ENCODE data around the gene LSM14B. TPM values are rescaled to one million over a fixed set of nuclear protein-coding genes. Genes with fewer than 3 reads are reported as not detected.

Gene LSM14B
- total RNA-seq, 1 donor from 2014 or later, result 67.8 TPM

DNA sequence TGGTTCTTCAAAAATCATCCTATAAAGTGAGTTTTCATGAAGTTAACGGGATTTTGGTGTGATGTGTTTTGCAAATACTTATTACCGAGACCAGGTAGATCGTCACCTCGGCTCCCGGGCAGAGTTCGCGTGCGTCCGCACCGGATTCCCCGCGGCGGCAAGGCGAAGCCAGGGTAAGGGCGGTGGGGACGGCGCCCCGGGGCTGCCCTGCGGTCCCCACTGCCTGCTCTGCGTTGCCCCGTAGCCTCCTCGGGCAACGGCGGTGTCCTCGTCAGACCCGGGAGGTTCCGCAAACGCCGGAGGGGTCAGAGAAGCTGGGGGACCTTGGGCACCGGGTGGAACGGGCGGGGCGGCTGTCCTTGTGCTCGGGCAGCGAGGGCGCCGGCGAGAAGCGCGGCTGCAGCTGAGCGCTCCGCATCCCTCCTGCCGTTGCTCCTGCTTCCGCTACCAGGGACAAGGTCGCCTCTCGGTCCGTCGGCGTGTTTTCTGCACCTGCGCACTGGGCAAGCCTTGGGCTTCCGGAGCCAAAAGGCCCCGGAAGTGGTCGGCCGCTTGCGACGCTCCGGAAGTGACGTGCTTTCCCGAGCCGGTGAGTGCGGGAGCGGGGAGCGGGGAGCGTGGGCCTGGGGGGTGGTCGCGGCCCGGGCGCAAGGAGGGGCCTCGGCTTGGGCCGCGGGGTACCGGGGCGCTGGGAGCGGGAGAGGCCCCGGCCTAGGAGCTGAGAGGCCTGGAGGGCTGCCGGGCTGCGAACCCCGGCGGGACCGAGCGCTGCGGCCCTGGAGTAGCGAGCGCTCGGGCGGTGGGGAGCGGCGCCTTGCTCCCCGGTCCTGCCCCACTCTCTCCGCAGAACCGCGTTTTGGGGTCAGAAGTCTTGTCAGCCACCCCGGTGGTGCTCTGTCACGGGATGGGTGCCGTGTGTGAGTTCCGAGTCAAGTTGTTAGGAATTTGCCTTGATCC, 60.5 kb downstream of the LSM14B start, which contains the start of gene MTG2:
TSS of gene MTG2 (plus strand) at position 560 of the 957 bp plus-strand sequence. CDS start 10,393 bp downstream, outside the sequence.
- H3K9me3 Mint-ChIP-seq (ENCODE audit: unreplicated experiment), result no peaks in the 10 kb centered on the region
- TF ChIP-seq, protein P1, sequence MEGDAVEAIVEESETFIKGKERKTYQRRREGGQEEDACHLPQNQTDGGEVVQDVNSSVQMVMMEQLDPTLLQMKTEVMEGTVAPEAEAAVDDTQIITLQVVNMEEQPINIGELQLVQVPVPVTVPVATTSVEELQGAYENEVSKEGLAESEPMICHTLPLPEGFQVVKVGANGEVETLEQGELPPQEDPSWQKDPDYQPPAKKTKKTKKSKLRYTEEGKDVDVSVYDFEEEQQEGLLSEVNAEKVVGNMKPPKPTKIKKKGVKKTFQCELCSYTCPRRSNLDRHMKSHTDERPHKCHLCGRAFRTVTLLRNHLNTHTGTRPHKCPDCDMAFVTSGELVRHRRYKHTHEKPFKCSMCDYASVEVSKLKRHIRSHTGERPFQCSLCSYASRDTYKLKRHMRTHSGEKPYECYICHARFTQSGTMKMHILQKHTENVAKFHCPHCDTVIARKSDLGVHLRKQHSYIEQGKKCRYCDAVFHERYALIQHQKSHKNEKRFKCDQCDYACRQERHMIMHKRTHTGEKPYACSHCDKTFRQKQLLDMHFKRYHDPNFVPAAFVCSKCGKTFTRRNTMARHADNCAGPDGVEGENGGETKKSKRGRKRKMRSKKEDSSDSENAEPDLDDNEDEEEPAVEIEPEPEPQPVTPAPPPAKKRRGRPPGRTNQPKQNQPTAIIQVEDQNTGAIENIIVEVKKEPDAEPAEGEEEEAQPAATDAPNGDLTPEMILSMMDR (IDR thresholded peaks at IDR 0.05), result no peak
- peaks cover 33% of the 10 kb centered on the region for H3K4me1 Mint-ChIP-seq (ENCODE audit: unreplicated experiment)
- peak within 1 kb of the TSS; percentile 85 for H3K4me3 Mint-ChIP-seq (ENCODE audit: unreplicated experiment)
- H3K27ac Mint-ChIP-seq (ENCODE audit: unreplicated experiment), result peak within 1 kb of the TSS; percentile 86
- peaks cover 4% of the 10 kb centered on the region for H3K36me3 Mint-ChIP-seq (ENCODE audit: unreplicated experiment)
- H3K27me3 Mint-ChIP-seq (ENCODE audit: unreplicated experiment), result no peaks in the 10 kb centered on the region
- peak; percentile 97 for DNase-seq (ENCODE audit: extremely low spot score, unreplicated experiment)

DNA sequence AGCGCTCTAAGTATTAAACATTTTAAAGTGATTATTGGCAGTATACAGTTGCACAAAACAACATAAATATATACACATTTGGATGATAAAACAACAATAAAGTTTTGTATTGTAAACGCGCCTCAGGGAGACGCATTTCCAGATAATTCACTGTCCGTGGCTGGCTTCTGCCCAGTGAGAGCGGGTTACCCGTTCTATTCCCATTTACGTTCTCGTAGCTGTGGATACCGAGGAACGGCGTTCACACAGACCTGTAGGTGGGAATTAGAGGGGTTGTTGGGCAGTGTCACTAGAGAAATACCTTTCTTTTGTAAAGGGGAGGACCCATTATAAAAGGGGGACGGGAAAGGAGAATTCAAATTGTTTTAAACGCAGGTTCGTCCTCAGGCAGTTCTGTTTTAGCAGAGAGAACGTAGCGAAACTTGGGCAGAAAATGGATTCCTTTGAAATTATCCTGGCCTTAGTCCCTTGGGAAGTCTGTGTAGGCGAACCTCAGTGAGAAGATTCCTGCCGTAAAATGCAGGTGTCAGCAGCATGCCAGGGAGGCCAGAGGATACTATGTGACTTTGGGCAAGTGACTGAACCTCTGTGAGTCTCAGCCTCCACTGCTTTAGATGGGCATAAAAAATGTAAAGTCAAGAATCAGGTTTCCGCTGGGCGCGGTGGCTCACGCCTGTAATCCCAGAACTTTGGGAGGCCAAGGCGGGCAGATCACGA, 61.3 kb downstream of the LSM14B start:
- Mint-ChIP-seq H3K9me3 (ENCODE audit: unreplicated experiment) (no peaks in the 10 kb centered on the region), H3K27ac (ENCODE audit: unreplicated experiment) (peak overlapping the region; percentile 86), H3K36me3 (ENCODE audit: unreplicated experiment) (peaks cover 4% of the 10 kb centered on the region), H3K4me3 (ENCODE audit: unreplicated experiment) (peak overlapping the region; percentile 85), H3K27me3 (ENCODE audit: unreplicated experiment) (no peaks in the 10 kb centered on the region), H3K4me1 (ENCODE audit: unreplicated experiment) (peaks cover 34% of the 10 kb centered on the region)
- no peak for DNase-seq (ENCODE audit: extremely low spot score, unreplicated experiment)
- TF ChIP-seq, protein P1 (IDR thresholded peaks at IDR 0.05), result no peak

Other genes starting within 250 kb of the LSM14B start
- gene TAF4, start 56.6 kb upstream of the LSM14B start, total RNA-seq, result 17.3 and 22.8 TPM in 2 replicates
- gene PSMA7, start 20.9 kb downstream of the LSM14B start, total RNA-seq, result 209 and 217 TPM in 2 replicates
- 18.3 and 19.9 TPM in 2 replicates for gene SS18L1, start 21.3 kb downstream of the LSM14B start, total RNA-seq
- 29.3 and 30.7 TPM in 2 replicates for gene MTG2, start 60.6 kb downstream of the LSM14B start, total RNA-seq
- gene HRH3, start 97.8 kb downstream of the LSM14B start, total RNA-seq, result not detected in 2 replicates
- gene OSBPL2, start 116.0 kb downstream of the LSM14B start, total RNA-seq, result 46.3 and 50.9 TPM in 2 replicates
- 82.6 and 83.9 TPM in 2 replicates for gene ADRM1, start 180.5 kb downstream of the LSM14B start, total RNA-seq
- gene LAMA5, start 244.8 kb downstream of the LSM14B start, total RNA-seq, result 201 and 204 TPM in 2 replicates